Fibroblast of the conjunctiva (primary cell): ENCODE measurements around the gene SLC45A1.

Source experiments
- DNase-seq: peaks from one replicate; pipeline ENCODE4 v3.0.0-alpha.2; 2010; ENCODE audit warnings: low read depth

The SLC45A1 gene

GRCh38 chr1:8384577-8384976 lies 66.7 kb downstream of the SLC45A1 start:
- no peak for DNase-seq

DNA sequence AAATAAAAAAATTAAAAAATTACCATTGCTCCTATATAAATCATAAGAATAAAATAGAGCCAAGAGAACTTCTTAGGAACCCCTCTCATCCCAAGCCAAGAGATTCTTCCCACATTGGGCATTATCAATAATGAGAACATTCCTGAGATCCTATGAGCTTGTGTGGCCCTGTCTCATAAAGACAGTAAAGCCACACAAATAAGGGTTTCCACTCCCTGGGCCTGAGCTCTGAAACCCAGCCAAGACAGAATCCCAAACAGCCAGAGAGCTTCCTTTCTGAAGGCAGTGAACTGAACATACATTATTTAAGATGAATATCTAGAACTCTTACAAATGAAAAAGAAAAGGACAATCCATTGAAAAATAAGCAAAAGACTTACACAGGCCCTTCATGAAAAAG lies 68.3 kb downstream of the SLC45A1 start:
- DNase-seq, result no peak

DNA sequence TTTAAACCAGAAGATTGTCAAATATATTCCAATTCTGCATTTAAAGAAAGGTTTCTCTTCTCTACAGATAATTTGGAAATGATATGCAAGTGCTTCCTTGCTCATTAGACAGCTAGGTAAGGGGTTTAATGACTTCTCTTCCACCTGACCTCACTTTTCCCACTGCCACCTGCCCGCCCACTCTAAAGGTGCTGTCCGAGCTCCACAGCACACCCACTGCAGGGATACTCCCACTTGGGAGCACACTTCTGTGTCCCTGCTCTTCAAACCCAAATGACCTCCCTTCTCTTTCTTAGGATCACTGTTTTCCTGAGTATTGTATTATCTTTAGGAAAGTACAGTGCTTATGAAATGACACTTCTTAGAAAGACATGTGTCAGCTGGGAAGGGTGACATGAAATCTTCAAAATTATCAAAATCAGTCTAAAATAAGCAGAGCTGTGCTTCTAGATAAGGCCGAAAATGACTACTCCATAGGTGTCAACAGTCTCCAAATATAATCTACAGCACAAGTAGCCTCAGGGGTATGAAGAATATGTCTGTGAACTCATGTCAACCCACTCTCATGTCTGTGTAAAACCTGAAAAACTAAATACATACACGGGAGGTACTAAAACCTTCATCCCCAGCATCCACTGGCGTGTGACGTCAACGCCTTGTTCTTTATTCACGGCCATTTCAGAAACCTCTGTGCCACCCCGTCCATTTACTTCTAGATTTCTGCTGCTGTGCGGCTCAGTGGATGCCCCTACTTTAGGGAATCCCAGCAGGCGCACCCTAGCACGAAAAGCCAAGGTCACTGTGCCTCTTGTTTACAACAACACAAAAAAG lies 71.0 kb downstream of the SLC45A1 start:
- no peak for DNase-seq

GRCh38 chr1:8389958-8390535 lies 72.1 kb downstream of the SLC45A1 start:
- no peak for DNase-seq

DNA sequence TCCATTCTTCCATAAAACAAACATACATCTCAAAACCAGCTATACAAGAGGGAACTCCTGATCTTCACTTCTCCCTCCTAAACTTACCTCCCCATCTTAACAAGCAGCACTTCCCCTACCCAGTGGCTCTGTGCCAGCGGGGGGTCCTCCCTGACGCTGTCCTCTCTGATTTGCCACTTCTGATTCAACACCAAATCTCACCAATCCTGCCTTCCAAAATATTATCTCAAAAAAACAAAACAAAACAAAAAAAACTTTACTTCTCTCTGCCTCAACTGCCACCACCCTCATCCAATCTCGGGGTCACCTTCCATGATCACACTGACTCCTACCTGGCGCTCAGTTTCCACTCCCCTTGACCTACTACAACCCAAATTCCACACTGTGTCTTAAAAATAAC lies 72.8 kb downstream of the SLC45A1 start:
- DNase-seq, result no peak

GRCh38 chr1:8392522-8392921 lies 74.6 kb downstream of the SLC45A1 start:
- DNase-seq, result no peak
